Measurements from ENCODE around the gene DUSP6. TPM values are rescaled to one million over a fixed set of nuclear protein-coding genes. Genes with fewer than 3 reads are reported as not detected.

DUSP6 gene
- total and polyA plus RNA-seq, 10 of the 15 experiments (the other 5 are each of a cell fraction or from before 2014, with no cell fraction given) = 0.02 to 0.69 (median 0.07) TPM; not detected in 1

DNA sequence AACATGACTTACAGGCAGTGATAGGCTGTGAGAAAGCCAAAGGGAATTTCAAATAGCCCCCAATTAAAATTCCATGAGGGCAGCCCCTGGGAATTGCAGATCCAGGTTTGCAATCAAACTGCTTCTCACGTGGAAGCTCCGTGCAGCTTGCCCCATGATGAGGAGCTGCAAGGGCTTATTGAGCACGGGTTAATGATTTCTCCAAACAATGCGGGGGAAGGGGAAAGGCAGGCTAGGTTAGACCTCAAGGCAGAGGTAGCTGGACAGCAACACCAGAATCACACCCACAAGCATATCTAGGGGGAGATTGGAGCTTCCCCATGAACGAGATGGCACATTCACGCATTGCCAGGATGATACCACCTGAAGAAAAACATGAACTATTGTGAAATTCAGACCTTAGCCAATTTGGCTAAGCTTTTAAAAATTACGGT lies 5.0 kb upstream of the DUSP6 start (continued):
- TF ChIP-seq, protein P1, sequence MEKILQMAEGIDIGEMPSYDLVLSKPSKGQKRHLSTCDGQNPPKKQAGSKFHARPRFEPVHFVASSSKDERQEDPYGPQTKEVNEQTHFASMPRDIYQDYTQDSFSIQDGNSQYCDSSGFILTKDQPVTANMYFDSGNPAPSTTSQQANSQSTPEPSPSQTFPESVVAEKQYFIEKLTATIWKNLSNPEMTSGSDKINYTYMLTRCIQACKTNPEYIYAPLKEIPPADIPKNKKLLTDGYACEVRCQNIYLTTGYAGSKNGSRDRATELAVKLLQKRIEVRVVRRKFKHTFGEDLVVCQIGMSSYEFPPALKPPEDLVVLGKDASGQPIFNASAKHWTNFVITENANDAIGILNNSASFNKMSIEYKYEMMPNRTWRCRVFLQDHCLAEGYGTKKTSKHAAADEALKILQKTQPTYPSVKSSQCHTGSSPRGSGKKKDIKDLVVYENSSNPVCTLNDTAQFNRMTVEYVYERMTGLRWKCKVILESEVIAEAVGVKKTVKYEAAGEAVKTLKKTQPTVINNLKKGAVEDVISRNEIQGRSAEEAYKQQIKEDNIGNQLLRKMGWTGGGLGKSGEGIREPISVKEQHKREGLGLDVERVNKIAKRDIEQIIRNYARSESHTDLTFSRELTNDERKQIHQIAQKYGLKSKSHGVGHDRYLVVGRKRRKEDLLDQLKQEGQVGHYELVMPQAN (conservative IDR thresholded peaks at IDR 0.05) = no peak
- TF ChIP-seq, protein P2, sequence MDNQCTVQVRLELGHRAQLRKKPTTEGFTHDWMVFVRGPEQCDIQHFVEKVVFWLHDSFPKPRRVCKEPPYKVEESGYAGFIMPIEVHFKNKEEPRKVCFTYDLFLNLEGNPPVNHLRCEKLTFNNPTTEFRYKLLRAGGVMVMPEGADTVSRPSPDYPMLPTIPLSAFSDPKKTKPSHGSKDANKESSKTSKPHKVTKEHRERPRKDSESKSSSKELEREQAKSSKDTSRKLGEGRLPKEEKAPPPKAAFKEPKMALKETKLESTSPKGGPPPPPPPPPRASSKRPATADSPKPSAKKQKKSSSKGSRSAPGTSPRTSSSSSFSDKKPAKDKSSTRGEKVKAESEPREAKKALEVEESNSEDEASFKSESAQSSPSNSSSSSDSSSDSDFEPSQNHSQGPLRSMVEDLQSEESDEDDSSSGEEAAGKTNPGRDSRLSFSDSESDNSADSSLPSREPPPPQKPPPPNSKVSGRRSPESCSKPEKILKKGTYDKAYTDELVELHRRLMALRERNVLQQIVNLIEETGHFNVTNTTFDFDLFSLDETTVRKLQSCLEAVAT (IDR thresholded peaks at IDR 0.05) = no peak
- TF ChIP-seq EED (IDR thresholded peaks at IDR 0.05; ENCODE audit: low read depth) = no peak
- TF ChIP-seq, protein P3, sequence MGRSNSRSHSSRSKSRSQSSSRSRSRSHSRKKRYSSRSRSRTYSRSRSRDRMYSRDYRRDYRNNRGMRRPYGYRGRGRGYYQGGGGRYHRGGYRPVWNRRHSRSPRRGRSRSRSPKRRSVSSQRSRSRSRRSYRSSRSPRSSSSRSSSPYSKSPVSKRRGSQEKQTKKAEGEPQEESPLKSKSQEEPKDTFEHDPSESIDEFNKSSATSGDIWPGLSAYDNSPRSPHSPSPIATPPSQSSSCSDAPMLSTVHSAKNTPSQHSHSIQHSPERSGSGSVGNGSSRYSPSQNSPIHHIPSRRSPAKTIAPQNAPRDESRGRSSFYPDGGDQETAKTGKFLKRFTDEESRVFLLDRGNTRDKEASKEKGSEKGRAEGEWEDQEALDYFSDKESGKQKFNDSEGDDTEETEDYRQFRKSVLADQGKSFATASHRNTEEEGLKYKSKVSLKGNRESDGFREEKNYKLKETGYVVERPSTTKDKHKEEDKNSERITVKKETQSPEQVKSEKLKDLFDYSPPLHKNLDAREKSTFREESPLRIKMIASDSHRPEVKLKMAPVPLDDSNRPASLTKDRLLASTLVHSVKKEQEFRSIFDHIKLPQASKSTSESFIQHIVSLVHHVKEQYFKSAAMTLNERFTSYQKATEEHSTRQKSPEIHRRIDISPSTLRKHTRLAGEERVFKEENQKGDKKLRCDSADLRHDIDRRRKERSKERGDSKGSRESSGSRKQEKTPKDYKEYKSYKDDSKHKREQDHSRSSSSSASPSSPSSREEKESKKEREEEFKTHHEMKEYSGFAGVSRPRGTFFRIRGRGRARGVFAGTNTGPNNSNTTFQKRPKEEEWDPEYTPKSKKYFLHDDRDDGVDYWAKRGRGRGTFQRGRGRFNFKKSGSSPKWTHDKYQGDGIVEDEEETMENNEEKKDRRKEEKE (IDR thresholded peaks at IDR 0.05) = no peak

DNA sequence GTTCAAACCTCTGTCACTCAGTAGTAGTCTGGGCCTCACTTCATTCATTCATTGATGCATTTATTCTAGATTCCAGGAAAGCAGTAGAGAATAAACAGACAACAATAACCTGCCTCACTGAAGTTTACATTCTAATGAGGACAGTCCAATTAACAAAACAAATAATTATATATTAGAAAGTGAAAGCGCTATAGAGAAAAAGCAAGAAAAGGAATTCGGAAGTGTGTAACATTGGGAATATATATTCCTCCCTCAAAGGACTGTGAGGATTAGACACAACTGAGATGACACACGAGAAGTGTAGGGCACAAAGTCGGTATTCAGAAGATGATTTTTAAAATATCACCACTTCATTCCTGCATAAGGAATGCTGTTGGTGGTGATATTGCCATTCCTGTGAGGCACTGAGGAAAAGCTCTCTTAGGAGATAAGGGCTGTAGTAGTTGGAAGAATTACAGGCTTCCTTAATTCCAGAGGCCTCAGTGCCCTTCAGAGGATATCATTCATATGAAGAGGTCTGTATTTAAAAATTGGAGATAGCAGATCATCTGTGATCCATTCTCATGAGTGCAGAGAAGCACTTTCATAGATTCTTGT lies 3.9 kb upstream of the DUSP6 start:
- RAD21 ChIA-PET (ENCODE audit: unreplicated experiment) = no interaction called here
- SMC1A ChIA-PET (ENCODE audit: uncharacterized antibody, unreplicated experiment) = no interaction called here
- H4K20me1 ChIP-seq (ENCODE audit: control insufficient read depth, insufficient read depth) = no peaks in the 10 kb centered on the region; the same call in 1 of the 2 replicates
- in situ Hi-C loops (cut with MboI) = no loop called here
- ATAC-seq (no peak), FAIRE-seq (no peak), DNase-seq (ENCODE audit: low read depth, low spot score) (no peak)
- no peak overlapping the region for H2AFZ ChIP-seq (ENCODE audit: control insufficient read depth, low read depth, low read length)
- peaks cover 10 to 32% of the 10 kb centered on the region in 2 experiments for H3K27me3 ChIP-seq (replicated peaks in 1 of 2; ENCODE audit: control insufficient read depth in 2 of 2, insufficient read depth in 2 of 2, low read length in 1 of 2)
- H3K79me2 ChIP-seq (ENCODE audit: control insufficient read depth, insufficient read depth, low read length) = no peaks in the 10 kb centered on the region
- H3K4me3 ChIP-seq = no peak overlapping the region
- H3K9me3 ChIP-seq (replicated peaks; ENCODE audit: control insufficient read depth, insufficient read depth, low read length) = no peaks in the 10 kb centered on the region; the same call in 2 of the 3 replicates
- H3K36me3 ChIP-seq (ENCODE audit: control insufficient read depth in 2 of 2, insufficient read depth in 2 of 2, low read length in 1 of 2) = no peaks in the 10 kb centered on the region
- CTCF ChIA-PET = no interaction called here
- 80% methylated on average over 4 of the region's 4 CpGs for WGBS (ENCODE audit: insufficient coverage, insufficient replicate concordance, low lambda C conversion rate, missing lambda C conversion rate)
- H3K4me1 ChIP-seq (ENCODE audit: control insufficient read depth, insufficient read depth, low read length) = no peaks in the 10 kb centered on the region; the same call in 1 of the 2 replicates
- POLR2A ChIA-PET = no interaction called here
- H3K9ac ChIP-seq (ENCODE audit: control insufficient read depth, insufficient read depth, low read length) = no peak overlapping the region
- TF ChIP-seq MXI1 (IDR thresholded peaks at IDR 0.05; ENCODE audit: low read depth, low read length) (no peak), RAD21 (IDR thresholded peaks at IDR 0.05; ENCODE audit: insufficient read depth, low read depth, low read length) (no peak)
- intact Hi-C loops (cut with micrococcal nuclease; ENCODE audit: unreplicated experiment) = no loop called here
- no peak overlapping the region for H3K27ac ChIP-seq (ENCODE audit: control insufficient read depth, insufficient read depth)
- H3K4me2 ChIP-seq (ENCODE audit: control insufficient read depth, insufficient read depth) = no peak overlapping the region
- no TSS peak for BruUV-seq (replicated peaks)
